AG10803 (cell line): ENCODE measurements around the gene KICS2.
"Not testable (repeated sequence)": the region's sequence is repeated elsewhere in the genome, so short reads cannot be mapped to it uniquely, and the experiment has no call there.

Experiments used
- DNase-seq: peaks from one replicate; pipeline ENCODE4 v3.0.0; 2010; ENCODE audit warnings: low read depth
- H3K4me3 ChIP-seq: 2 replicates; pipeline ENCODE4 v1.5.1; 2011; ENCODE audit warnings: mild to moderate bottlenecking, low read length, control low read depth
- CTCF ChIP-seq: conservative IDR thresholded peaks from 2 replicates; pipeline ENCODE4 v1.5.1; 2011; ENCODE audit warnings: mild to moderate bottlenecking, low read length, control low read depth, inconsistent platforms

The KICS2 gene

GRCh38 chr12:64203036-64203435 lies 19.1 kb downstream of the KICS2 start:
- TF ChIP-seq CTCF = no peak
- H3K4me3 ChIP-seq = no peak overlapping the region
- DNase-seq = no peak

DNA sequence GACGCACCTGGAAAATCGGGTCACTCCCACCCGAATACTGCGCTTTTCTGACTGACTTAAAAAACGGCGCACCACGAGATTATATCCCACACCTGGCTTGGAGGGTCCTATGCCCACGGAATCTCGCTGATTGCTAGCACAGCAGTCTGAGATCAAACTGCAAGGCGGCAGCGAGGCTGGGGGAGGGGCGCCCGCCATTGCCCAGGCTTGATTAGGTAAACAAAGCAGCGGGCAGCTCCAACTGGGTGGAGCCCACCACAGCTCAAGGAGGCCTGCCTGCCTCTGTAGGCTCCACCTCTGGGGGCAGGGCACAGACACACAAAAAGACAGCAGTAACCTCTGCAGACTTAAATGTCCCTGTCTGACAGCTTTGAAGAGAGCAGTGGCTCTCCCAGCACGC lies 26.3 kb downstream of the KICS2 start:
- DNase-seq, H3K4me3 ChIP-seq: not testable (repeated sequence)

DNA sequence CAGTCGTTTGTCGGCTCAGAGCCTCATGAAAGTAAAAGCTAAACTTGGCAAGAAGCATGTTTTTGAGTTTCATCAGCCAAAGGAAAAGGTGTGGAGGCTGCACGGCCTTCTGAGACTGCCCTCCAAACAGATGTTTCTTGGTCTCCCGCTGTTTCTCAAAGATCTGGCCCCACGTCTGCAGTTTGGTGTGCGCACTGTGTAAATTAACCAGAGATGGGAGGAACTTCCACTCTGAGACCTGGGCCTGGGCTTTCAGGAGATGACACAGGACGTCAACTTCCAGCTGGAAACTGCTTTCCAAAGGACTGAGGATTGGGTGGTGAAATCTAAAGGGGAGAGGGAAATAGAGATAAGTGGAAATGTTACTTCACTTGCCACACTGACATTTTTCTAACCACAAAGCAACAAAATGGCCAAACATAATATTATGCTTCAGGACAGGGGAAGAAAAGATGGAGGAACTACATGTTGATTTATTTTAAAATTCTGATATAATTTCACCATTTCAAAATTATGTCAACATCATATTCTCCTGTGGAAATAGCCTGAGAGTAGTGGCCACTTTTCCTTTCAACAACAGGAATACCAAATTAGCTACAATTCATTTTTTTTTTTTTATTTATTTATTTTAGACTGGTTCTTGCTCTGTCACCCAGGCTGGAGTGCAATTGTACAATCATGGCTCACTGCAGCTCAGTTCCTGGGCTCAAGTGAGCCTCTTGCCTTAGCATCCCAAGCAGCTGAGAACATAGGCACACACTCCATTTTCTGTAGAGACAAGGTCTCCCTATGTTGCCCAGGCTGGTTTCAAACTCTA lies 27.6 kb downstream of the KICS2 start:
- no peak for DNase-seq
- no peak overlapping the region for H3K4me3 ChIP-seq
- no peak for TF ChIP-seq CTCF

DNA sequence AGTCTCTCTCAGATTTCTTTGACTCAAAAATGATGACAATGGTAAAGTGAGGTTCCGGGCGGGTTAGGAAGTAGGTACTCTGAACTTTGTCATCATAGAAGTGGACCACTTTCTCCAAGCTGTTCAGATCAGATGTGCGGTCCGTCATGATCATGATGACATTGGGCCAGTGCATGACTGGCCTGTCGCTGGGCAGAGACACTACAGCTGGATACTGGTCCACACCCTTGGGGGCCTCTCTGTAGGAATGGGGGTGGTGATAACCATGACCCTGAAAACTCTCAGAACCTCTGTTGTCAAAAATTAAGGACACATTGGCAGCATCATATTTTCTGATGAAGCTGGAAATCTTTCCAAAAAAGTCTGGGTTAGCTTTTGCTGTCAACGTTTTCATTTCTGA lies 28.2 kb downstream of the KICS2 start:
- TF ChIP-seq CTCF = no peak
- DNase-seq = no peak
- no peak overlapping the region for H3K4me3 ChIP-seq

DNA sequence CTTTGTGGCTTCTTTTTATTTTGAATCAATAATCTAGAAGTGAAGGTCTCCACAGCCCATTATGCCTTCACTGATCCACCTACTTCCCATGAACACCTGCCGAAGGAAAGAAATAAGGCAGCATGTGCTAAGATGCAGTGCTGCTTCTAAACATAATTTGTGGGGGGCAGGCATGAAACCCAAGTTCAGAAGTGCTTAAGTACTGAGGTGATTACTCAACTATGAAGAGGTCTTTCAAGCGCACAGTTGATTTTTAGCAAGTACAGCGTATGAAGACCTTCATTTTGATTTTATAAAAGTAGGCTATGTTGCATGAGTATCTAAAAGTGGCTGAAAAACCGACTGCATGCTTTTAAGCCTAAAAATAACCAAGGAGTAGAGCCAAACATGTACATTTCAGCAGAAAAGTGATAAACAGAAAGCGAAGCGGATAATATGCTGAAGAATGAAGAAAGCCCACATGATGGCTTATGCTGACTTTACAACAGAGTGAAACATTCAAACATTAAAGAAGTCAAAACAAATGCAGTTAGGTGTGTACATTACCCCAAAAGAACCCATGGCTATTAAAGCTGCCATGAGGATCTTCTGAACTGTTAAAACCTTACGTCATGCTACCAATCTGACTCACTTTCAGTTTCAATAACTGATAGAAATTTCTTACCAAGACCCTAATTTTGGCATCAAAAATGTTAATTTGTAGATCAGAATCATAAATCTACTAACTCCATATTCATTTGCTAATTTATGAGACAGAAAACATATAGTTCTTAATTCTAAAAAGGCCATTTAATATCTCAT lies 29.3 kb downstream of the KICS2 start:
- no peak for DNase-seq
- H3K4me3 ChIP-seq = no peak overlapping the region
- no peak for TF ChIP-seq CTCF

DNA sequence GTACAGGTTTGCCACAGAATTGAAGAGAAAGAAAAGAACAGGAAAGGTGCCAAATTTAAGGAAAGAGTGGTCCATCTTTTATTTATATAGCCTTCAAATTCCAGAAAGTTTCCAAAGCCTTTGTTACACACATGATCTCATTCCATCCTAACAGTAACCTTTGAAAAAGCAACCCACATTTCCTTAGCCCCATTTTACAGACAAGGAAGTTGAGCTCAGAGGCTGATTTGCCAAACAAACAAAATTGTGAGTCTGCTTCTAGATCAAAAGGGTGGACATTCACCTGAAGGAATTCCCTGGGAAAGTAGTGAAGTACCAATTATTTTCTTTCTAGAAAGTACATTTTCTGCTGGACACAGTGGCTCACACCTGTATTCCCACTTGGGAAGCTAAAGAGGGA lies 32.0 kb downstream of the KICS2 start:
- no peak overlapping the region for H3K4me3 ChIP-seq
- no peak for DNase-seq
- no peak for TF ChIP-seq CTCF

DNA sequence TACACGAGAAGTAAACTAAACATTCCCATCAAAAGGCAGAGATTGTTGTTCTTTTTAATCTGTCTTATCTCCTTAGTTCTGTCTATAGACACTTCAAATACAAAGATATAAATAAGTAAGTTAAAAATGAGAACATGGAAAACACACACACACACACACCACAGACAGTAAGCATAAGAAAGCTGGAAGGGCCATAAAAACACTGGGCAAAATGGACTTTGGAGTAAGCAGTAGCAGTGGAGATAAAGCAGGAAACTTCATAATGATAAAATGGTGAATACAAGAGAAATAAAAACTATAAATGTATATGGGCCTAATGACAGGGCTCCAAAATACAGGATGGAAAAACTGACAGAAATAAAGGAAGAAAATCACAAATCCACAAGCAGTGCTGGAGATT lies 32.6 kb downstream of the KICS2 start:
- no peak for DNase-seq
- no peak for TF ChIP-seq CTCF
- no peak overlapping the region for H3K4me3 ChIP-seq
